ENCODE measurements around the gene WBP2NL. TPM values are rescaled to one million over a fixed set of nuclear protein-coding genes. Genes with fewer than 3 reads are reported as not detected.

WBP2NL gene
- polyA plus RNA-seq, 1 experiment: 0.22 TPM

DNA sequence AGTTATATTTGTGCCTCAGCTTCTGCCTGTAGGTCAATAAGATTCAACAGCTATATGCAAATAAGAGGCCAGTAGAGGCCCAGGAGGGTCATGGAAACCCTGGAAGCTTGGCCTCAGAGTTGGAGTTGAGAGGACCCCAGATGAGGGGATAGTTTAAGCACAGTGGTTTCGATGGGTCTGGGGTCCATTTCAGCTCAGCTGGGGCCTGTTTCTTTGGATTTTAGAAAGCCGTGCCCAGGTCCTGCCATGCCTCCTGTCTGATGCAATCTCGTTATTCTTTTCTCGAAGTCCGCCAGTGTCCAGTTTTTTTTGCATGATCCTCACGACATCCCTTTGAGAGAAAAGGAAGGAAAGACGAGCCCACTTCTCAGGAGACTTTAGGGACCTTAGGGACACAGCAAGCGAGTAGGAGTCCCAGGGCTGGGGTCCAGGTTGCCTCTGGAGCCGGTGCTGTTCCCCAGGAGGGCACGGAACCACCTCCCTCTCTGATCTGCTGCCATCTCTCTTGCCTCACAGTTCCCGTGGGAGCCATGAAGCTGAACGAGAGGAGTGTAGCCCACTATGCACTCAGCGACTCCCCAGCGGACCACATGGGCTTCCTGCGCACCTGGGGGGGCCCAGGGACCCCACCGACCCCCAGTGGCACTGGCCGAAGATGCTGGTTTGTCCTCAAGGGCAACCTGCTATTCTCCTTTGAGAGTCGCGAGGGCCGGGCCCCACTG lies 78.3 kb downstream of the WBP2NL start:
- ChIA-PET CTCF (interaction anchor here (2.6 kb wide), 1 partner anchor 13 kb away, joined by 18 read pairs; the partner anchor contains the start of gene NDUFA6), POLR2A (no interaction called here)
- Histone ChIP-seq H3K36me3 (ENCODE audit: control insufficient read depth, insufficient read depth, low read length) (peaks cover 12% of the 10 kb centered on the region), H3K4me3 (ENCODE audit: low read depth, low read length) (no peak overlapping the region), H3K27me3 (ENCODE audit: control insufficient read depth, insufficient read depth, low read length) (no peaks in the 10 kb centered on the region)
- TF ChIP-seq, protein P1, sequence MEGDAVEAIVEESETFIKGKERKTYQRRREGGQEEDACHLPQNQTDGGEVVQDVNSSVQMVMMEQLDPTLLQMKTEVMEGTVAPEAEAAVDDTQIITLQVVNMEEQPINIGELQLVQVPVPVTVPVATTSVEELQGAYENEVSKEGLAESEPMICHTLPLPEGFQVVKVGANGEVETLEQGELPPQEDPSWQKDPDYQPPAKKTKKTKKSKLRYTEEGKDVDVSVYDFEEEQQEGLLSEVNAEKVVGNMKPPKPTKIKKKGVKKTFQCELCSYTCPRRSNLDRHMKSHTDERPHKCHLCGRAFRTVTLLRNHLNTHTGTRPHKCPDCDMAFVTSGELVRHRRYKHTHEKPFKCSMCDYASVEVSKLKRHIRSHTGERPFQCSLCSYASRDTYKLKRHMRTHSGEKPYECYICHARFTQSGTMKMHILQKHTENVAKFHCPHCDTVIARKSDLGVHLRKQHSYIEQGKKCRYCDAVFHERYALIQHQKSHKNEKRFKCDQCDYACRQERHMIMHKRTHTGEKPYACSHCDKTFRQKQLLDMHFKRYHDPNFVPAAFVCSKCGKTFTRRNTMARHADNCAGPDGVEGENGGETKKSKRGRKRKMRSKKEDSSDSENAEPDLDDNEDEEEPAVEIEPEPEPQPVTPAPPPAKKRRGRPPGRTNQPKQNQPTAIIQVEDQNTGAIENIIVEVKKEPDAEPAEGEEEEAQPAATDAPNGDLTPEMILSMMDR (IDR thresholded peaks at IDR 0.05; ENCODE audit: insufficient read depth, low read depth, low read length): no peak
- no peak for DNase-seq (ENCODE audit: low read depth)

DNA sequence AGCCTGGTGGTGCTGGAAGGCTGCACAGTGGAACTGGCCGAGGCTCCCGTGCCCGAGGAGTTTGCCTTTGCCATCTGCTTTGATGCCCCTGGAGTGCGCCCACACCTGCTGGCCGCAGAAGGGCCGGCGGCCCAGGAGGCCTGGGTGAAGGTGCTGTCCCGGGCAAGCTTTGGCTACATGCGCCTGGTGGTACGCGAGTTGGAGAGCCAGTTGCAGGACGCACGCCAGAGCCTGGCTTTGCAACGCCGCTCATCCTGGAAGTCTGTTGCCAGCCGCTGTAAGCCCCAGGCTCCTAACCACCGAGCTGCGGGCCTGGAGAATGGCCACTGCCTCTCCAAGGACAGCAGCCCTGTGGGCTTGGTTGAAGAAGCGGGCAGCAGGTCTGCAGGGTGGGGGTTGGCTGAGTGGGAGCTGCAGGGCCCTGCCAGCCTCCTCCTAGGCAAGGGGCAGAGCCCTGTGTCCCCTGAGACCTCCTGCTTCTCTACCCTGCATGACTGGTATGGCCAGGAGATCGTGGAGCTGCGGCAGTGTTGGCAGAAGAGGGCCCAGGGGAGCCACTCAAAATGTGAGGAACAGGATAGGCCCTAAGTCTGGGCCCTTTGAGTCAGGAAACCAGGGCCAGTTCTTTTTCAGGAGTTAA lies 79.0 kb downstream of the WBP2NL start:
- TF ChIP-seq, protein P1 (IDR thresholded peaks at IDR 0.05; ENCODE audit: insufficient read depth, low read depth, low read length): no peak
- H3K27me3 ChIP-seq (ENCODE audit: control insufficient read depth, insufficient read depth, low read length): no peaks in the 10 kb centered on the region
- no peak overlapping the region for H3K4me3 ChIP-seq (ENCODE audit: low read depth, low read length)
- ChIA-PET POLR2A (no interaction called here), CTCF (no interaction called here)
- no peak for DNase-seq (ENCODE audit: low read depth)
- H3K36me3 ChIP-seq (ENCODE audit: control insufficient read depth, insufficient read depth, low read length): peaks cover 12% of the 10 kb centered on the region

Small RNA genes within 50 kb of the gene (small RNA-seq; reads per million reads assigned to genes)
- not detected for gene SNORD13P1 (ENCODE audit: insufficient read length, low read depth, low replicate concordance)

Other genes starting within 250 kb of the WBP2NL start
- gene CCDC134, start 198.1 kb upstream of the WBP2NL start, polyA plus RNA-seq (2011; rRNA removed): 4.1 and 6.0 TPM in 2 replicates
- gene SREBF2, start 165.7 kb upstream of the WBP2NL start, polyA plus RNA-seq (2011; rRNA removed): 20.3 and 26.2 TPM in 2 replicates
- gene SHISA8, start 83.7 kb upstream of the WBP2NL start, polyA plus RNA-seq (2011; rRNA removed): not detected in 2 replicates
- gene TNFRSF13C, start 72.0 kb upstream of the WBP2NL start, polyA plus RNA-seq (2011; rRNA removed): 0.06 and 0.16 TPM in 2 replicates
- 18.6 and 30.4 TPM in 2 replicates for gene CENPM, start 51.6 kb upstream of the WBP2NL start, polyA plus RNA-seq (2011; rRNA removed)
- 0.02 and 0.06 TPM in 2 replicates for gene SEPTIN3, start 29.3 kb upstream of the WBP2NL start, polyA plus RNA-seq (2011; rRNA removed)
- gene NAGA, start 72.0 kb downstream of the WBP2NL start, polyA plus RNA-seq (2011; rRNA removed): 41.4 and 68.4 TPM in 2 replicates
- 20.1 and 27.4 TPM in 2 replicates for gene PHETA2, start 75.5 kb downstream of the WBP2NL start, polyA plus RNA-seq (2011; rRNA removed)
- gene SMDT1, start 80.9 kb downstream of the WBP2NL start, polyA plus RNA-seq (2011; rRNA removed): 32.3 and 35.7 TPM in 2 replicates
- 76.0 and 85.6 TPM in 2 replicates for gene NDUFA6, start 92.0 kb downstream of the WBP2NL start, polyA plus RNA-seq (2011; rRNA removed)
- gene CYP2D6, start 132.0 kb downstream of the WBP2NL start, polyA plus RNA-seq (2011; rRNA removed): 0.54 and 0.77 TPM in 2 replicates

Measured in BJ (cell line).